K562 (cell line): Measurements from ENCODE around the gene SLC38A10. TPM values are rescaled to one million over a fixed set of nuclear protein-coding genes. Genes with fewer than 3 reads are reported as not detected.

Experiments used
- ATAC-seq: fragments of 200-7000 bp; cut with Tn5 transposase; 3 replicates; pipeline ENCODE4 v1.9.1; 2020; ENCODE audit warnings: moderate library complexity
- BruUV-seq: library from RNA; stranded (reverse); fragments of 400-500 nt; replicated peaks from 2 replicates; lab custom pipeline; 2021; lab: Mats Ljungman, UMichigan
- CTCF ChIA-PET: fragments of 300-600 bp; formaldehyde crosslinking; extraction: SDS; loops from one replicate; lab custom pipeline; 2021; ENCODE audit warnings: low intra/inter-chr PET ratio; lab: Yijun Ruan, JAX
- POLR2A ChIA-PET: fragments of 300-600, 350-650 bp; sonication (Branson Sonifier 250); formaldehyde crosslinking; extraction: SDS; loops from one replicate; lab custom pipeline; 2021; ENCODE audit warnings: antibody characterized with exemption, inconsistent platforms; lab: Yijun Ruan, JAX
- DNase-seq, 4 experiments: peaks; one replicate each; pipeline versions ENCODE4 v3.0.0 to v3.0.0-alpha.2; 2011 to 2018; ENCODE audit warnings: low spot score in 3 of 4, mixed read lengths in 3 of 4; ENCODE audit errors: extremely low read depth in 1 of 4
- FAIRE-seq: peaks from 2 replicates; lab custom pipeline; 2011; peaks lifted over from hg19 to GRCh38; lab: Jason Lieb, UNC
- H2AFZ ChIP-seq: 2 replicates; pipeline ENCODE4 v1.6.0; 2011; ENCODE audit warnings: low read depth, low read length, control low read depth, inconsistent platforms
- H3K27ac ChIP-seq: fragments of 200-600 bp; 3 replicates; pipeline ENCODE4 v1.8.0; 2011; ENCODE audit warnings: low read depth, mild to moderate bottlenecking, control low read depth, inconsistent platforms, low read length, moderate library complexity, mixed read lengths; ENCODE audit errors: extremely low read depth
- H3K27me3 ChIP-seq, 2 experiments: fragments of 300-600 bp in 1 of 2; 2 replicates in 1 of 2; 3 replicates in 1 of 2; pipeline versions ENCODE4 v1.6.0 to v1.8.0; 2011; ENCODE audit warnings: inconsistent platforms in 2 of 2, low read length in 2 of 2, mild to moderate bottlenecking in 1 of 2, mixed read lengths in 1 of 2, moderate library complexity in 1 of 2; ENCODE audit not compliant: control insufficient read depth in 2 of 2, insufficient read depth in 2 of 2
- H3K36me3 ChIP-seq: fragments of 300-600 bp; 3 replicates; pipeline ENCODE4 v1.8.0; 2011; ENCODE audit warnings: mild to moderate bottlenecking, low read length, inconsistent platforms; ENCODE audit not compliant: control insufficient read depth, insufficient read depth
- H3K4me1 ChIP-seq, 2 experiments: fragments of 200-600 bp in 1 of 2; replicated peaks in 1 of 2; 2 replicates in 1 of 2; 3 replicates in 1 of 2; pipeline versions ENCODE4 v1.5.1 to v1.8.0; 2011; ENCODE audit warnings: inconsistent platforms in 2 of 2, low read length in 2 of 2, mild to moderate bottlenecking in 1 of 2, mixed read lengths in 1 of 2, moderate library complexity in 1 of 2; ENCODE audit not compliant: control insufficient read depth in 2 of 2, insufficient read depth in 2 of 2
- H3K4me2 ChIP-seq: 2 replicates; pipeline ENCODE4 v1.6.1; 2011; ENCODE audit warnings: low read length, control low read depth, inconsistent platforms, mixed read lengths; ENCODE audit not compliant: insufficient read depth
- H3K4me3 ChIP-seq: fragments of 200-600 bp; sonication (generic), shearing (Covaris generic); 2 replicates; pipeline ENCODE4 v1.5.1; 2016; ENCODE audit warnings: control low read depth, inconsistent platforms
- H3K79me2 ChIP-seq: fragments of 200-600 bp; 3 replicates; pipeline ENCODE4 v1.8.0; 2011; ENCODE audit warnings: low read length, inconsistent platforms; ENCODE audit not compliant: control insufficient read depth, insufficient read depth
- H3K9ac ChIP-seq, 2 experiments: 2 replicates each; pipeline versions ENCODE4 v1.6.0 to v1.6.1; 2011; ENCODE audit warnings: low read depth in 2 of 2, low read length in 2 of 2, control low read depth in 1 of 2, inconsistent platforms in 1 of 2, mild to moderate bottlenecking in 1 of 2, mixed read lengths in 1 of 2; ENCODE audit not compliant: insufficient read depth in 1 of 2
- H3K9me1 ChIP-seq: one replicate; pipeline ENCODE4 v1.6.0; 2011; ENCODE audit warnings: inconsistent platforms, mild to moderate bottlenecking, low read length, moderate library complexity; ENCODE audit not compliant: control insufficient read depth, insufficient read depth
- H3K9me3 ChIP-seq: replicated peaks from 2 replicates; pipeline ENCODE4 v1.5.1; 2011; ENCODE audit warnings: low read depth, low read length, inconsistent platforms; ENCODE audit not compliant: control insufficient read depth, insufficient read depth
- H4K20me1 ChIP-seq: replicated peaks from 2 replicates; pipeline ENCODE4 v1.6.1; 2011; ENCODE audit warnings: low read length, inconsistent platforms, mixed read lengths; ENCODE audit not compliant: control insufficient read depth, insufficient read depth
- DNMT1 ChIP-seq: fragments of 450-650 bp; IDR thresholded peaks from 2 replicates; pipeline ENCODE4 v1.6.1; 2016; ENCODE audit warnings: antibody characterized with exemption, mild to moderate bottlenecking
- GTF2F1 ChIP-seq: IDR thresholded peaks from 2 replicates; pipeline ENCODE4 v1.6.1; 2011; ENCODE audit warnings: low read depth, low read length, improper control_type of control experiment
- MBD2 ChIP-seq: sonication (generic); IDR thresholded peaks from 2 replicates; pipeline ENCODE4 v1.6.1; 2016; ENCODE audit warnings: low read depth, borderline replicate concordance
- NFIC ChIP-seq: fragments of 450-650 bp; IDR thresholded peaks from 2 replicates; pipeline ENCODE4 v1.6.1; 2017; ENCODE audit warnings: mild to moderate bottlenecking, inconsistent platforms
- NR1H2 ChIP-seq: sonication (generic); formaldehyde crosslinking; IDR thresholded peaks from 2 replicates; pipeline ENCODE4 v1.4.0; 2020; ENCODE audit warnings: mild to moderate bottlenecking, missing genetic modification reagents
- POLR2G ChIP-seq: fragments of 200-400 bp; formaldehyde crosslinking; IDR thresholded peaks from 2 replicates; pipeline ENCODE4 v1.6.1; 2017; ENCODE audit warnings: low read depth, mild to moderate bottlenecking, antibody characterized with exemption, low read length, moderate library complexity
- POLR3A ChIP-seq: IDR thresholded peaks from 2 replicates; pipeline ENCODE4 v1.6.1; 2011; ENCODE audit warnings: borderline replicate concordance, mild to moderate bottlenecking, moderate library complexity; ENCODE audit not compliant: insufficient read length, insufficient read depth; ENCODE audit errors: extremely low read depth
- SIRT6 ChIP-seq: IDR thresholded peaks from one replicate; pipeline ENCODE4 v1.6.1; 2012; ENCODE audit warnings: low read depth, mild to moderate bottlenecking, control low read depth, inconsistent platforms, low read length, moderate library complexity
- TAF15 ChIP-seq: fragments of 200-400 bp; formaldehyde crosslinking; IDR thresholded peaks from 2 replicates; pipeline ENCODE4 v1.6.1; 2017; ENCODE audit warnings: mild to moderate bottlenecking, low read depth, low read length, moderate library complexity
- ZNF23 ChIP-seq: fragments of 250-450 bp; sonication (Bioruptor Pico); IDR thresholded peaks from 2 replicates; pipeline ENCODE4 v1.4.0; 2020; ENCODE audit warnings: mild to moderate bottlenecking
- WGBS: fragments of 100-300 bp; shearing (Covaris generic); methylation state at CpG from one replicate; pipeline ENCODE4 v1.1.6; 2016; ENCODE audit warnings: low coverage, mixed read lengths; ENCODE audit not compliant: insufficient coverage; ENCODE audit errors: missing lambda C conversion rate; 5-methylcytosine and 5-hydroxymethylcytosine counted together
- in situ Hi-C: fragments of 300-500 bp; cut with MboI; formaldehyde crosslinking; loops from 4 replicates; pipeline ENCODE4 v1.15.0; 2018; ENCODE audit warnings: inconsistent platforms, mixed read lengths
- intact Hi-C: fragments of 100-400 bp; cut with micrococcal nuclease; formaldehyde crosslinking; loops from 2 replicates; pipeline ENCODE4 v1.14.2; 2022
- polyA plus RNA-seq, 8 experiments: library from polyadenylated mRNA; depleted of rRNA in 4 of 8; stranded (reverse) in 5 of 8; unstranded in 3 of 8; fragments of >200 nt; fragmentation: Nextera tagmentation in 2 of 8; fragmentation: Illumina TruSeq in 1 of 8; extraction: Ambion mirVana in 2 of 8; extraction: Trizol in 1 of 8; gene quantifications; 2 replicates each; pipeline versions ENCODE4 v1.2.1 to v1.2.3, GENCODE V29; 2011 to 2014; ENCODE audit warnings: inconsistent platforms in 1 of 8, missing spikeins in 1 of 8
- total RNA-seq, 7 experiments: library from RNA; depleted of rRNA in 6 of 7; stranded (reverse); fragments of >200 nt in 6 of 7; fragmentation: Illumina TruSeq in 2 of 7; extraction: Trizol in 2 of 7; gene quantifications; 2 replicates each; pipeline versions ENCODE4 v1.2.1 to v1.2.3, GENCODE V29; 2011 to 2021; ENCODE audit warnings: low replicate concordance in 1 of 7
- TF ChIP-seq, protein P1 (sequence below): sonication (generic); formaldehyde crosslinking; IDR thresholded peaks from 2 replicates; pipeline ENCODE4 v1.8.0; 2022; ENCODE audit warnings: mild to moderate bottlenecking, missing genetic modification reagents

Gene SLC38A10
- total and polyA plus RNA-seq, 9 of the 15 experiments (the other 6 are each of a cell fraction or from before 2014, with no cell fraction given), result 0.45 to 54.2 (median 13.8) TPM

DNA sequence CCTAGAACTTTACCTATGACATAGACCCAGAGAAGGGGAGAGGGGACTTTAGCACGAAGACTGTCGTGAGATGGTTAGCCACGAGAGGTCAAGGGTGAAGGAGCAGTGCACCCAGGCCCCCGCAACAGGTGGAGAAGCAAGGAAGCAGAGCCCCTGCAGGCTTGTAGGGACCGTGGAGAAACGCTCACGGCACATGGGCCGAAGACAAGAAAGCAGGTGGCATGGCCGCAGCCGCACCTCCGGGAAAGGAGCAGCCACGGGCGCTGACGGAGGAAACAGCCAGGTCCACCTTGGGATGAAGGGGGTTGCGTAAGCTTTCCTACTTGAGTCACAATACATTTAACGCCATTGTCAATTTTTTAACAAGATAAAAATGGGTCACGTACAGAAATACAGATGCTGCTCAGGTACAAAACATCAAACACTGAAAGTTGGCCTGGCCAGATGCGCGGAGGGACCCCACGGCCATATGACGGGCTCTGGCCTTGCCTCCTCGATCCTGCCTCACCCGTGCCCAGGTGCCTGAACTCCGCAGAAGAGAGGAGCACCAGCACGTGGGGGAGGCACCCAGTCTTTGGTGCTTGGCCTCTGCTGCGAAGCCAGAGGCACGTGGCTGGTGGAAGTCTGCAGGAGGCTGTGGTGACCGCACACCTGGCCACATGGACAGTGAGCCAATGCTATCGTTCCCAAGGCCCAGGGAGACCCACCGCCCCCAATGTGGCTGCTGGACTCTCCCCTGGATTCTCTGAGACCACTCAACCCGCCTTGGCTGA is 21.2 kb downstream of the SLC38A10 start:
- H3K27ac ChIP-seq, result no peak overlapping the region
- no peak for ATAC-seq
- CTCF ChIA-PET, result no interaction called here
- peaks cover 71% of the 10 kb centered on the region; the same call in 2 of the 3 replicates for H3K36me3 ChIP-seq
- peak overlapping the region in 1 of 2 experiments; percentile 58; a peak in 2 of 4 replicates for H3K9ac ChIP-seq
- intact Hi-C loops, result no loop called here
- H2AFZ ChIP-seq, result no peak overlapping the region
- TF ChIP-seq POLR2G, result peak; percentile 32; the same call in 1 of the 2 replicates
- no peak for TF ChIP-seq NFIC
- TF ChIP-seq, all 486 proteins: peak for 1
- no peak for FAIRE-seq
- Histone ChIP-seq H3K4me3 (no peak overlapping the region), H3K27me3 (no peaks in the 10 kb centered on the region), H3K9me3 (no peaks in the 10 kb centered on the region), H3K4me2 (no peak overlapping the region), H3K79me2 (no peaks in the 10 kb centered on the region), H4K20me1 (no peaks in the 10 kb centered on the region), H3K9me1 (no peaks in the 10 kb centered on the region), H3K4me1 (peaks cover 0 to 29% of the 10 kb centered on the region in 2 experiments; a peak in 2 of 5 replicates)
- no peak for DNase-seq
- POLR2A ChIA-PET, result interaction anchor here (0.5 to 0.7 kb wide), 3 partner anchors 12 to 239 kb away, joined by 3 read pairs; no protein-coding TSS in a partner anchor
- in situ Hi-C loops, result no loop called here
- no TSS peak for BruUV-seq
- WGBS, result 86% methylated on average over 26 of the region's 31 CpGs

GRCh38 chr17:81272616-81273015 is 22.5 kb downstream of the SLC38A10 start:
- H3K4me2 ChIP-seq, result no peak overlapping the region
- intact Hi-C loops, result no loop called here
- H3K4me3 ChIP-seq, result no peak overlapping the region
- H3K27me3 ChIP-seq, result no peaks in the 10 kb centered on the region
- peaks cover 2 to 23% of the 10 kb centered on the region in 2 experiments; a peak in 3 of 5 replicates for H3K4me1 ChIP-seq
- H3K9ac ChIP-seq, result no peak overlapping the region
- peaks cover 70% of the 10 kb centered on the region; the same call in 2 of the 3 replicates for H3K36me3 ChIP-seq
- ATAC-seq (no peak), FAIRE-seq (no peak), DNase-seq (no peak)
- CTCF ChIA-PET, result no interaction called here
- 93% methylated on average over 12 of the region's 12 CpGs for WGBS
- no peak overlapping the region for H2AFZ ChIP-seq
- POLR2A ChIA-PET, result no interaction called here
- no peak for TF ChIP-seq GTF2F1
- TF ChIP-seq MBD2, result no peak
- no peak for TF ChIP-seq DNMT1
- TF ChIP-seq ZNF23 (CRISPR knock-in tag), result no peak
- no peak for TF ChIP-seq TAF15
- TF ChIP-seq SIRT6, result no peak
- TF ChIP-seq, protein P1, sequence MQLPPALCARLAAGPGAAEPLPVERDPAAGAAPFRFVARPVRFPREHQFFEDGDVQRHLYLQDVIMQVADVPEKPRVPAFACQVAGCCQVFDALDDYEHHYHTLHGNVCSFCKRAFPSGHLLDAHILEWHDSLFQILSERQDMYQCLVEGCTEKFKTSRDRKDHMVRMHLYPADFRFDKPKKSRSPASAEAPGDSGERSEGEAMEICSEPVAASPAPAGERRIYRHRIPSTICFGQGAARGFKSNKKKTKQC (CRISPR knock-in tag), result no peak
- no peak for TF ChIP-seq POLR3A
- TF ChIP-seq NR1H2 (CRISPR knock-in tag), result no peak
- no peaks in the 10 kb centered on the region for H4K20me1 ChIP-seq
- H3K79me2 ChIP-seq, result no peaks in the 10 kb centered on the region
- H3K27ac ChIP-seq, result no peak overlapping the region
- in situ Hi-C loops, result no loop called here
- H3K9me1 ChIP-seq, result no peaks in the 10 kb centered on the region
- BruUV-seq, result no TSS peak
- no peaks in the 10 kb centered on the region for H3K9me3 ChIP-seq
